Hepatocyte (in vitro differentiated cells): ENCODE measurements around the gene MAP9. TPM values are rescaled to one million over a fixed set of nuclear protein-coding genes. Genes with fewer than 3 reads are reported as not detected.

ENCODE experiments used
- DNase-seq: peaks from one replicate; pipeline ENCODE4 v3.0.0-alpha.2; 2016; ENCODE audit warnings: low spot score
- H2AFZ ChIP-seq: fragments of 200-600 bp; sonication (generic); 2 replicates; pipeline ENCODE4 v1.6.0; 2016; ENCODE audit warnings: antibody characterized with exemption, mild to moderate bottlenecking
- H3K27ac ChIP-seq: fragments of 200-600 bp; sonication (generic); 2 replicates; pipeline ENCODE4 v1.5.1; 2016; ENCODE audit warnings: mild to moderate bottlenecking
- H3K27me3 ChIP-seq: fragments of 200-600 bp; sonication (generic); 2 replicates; pipeline ENCODE4 v1.6.1; 2016
- H3K36me3 ChIP-seq: fragments of 200-600 bp; sonication (generic); replicated peaks from 2 replicates; pipeline ENCODE4 v1.5.1; 2016; ENCODE audit warnings: low read depth; ENCODE audit not compliant: insufficient read depth
- H3K4me1 ChIP-seq: fragments of 200-600 bp; sonication (generic); 2 replicates; pipeline ENCODE4 v1.5.1; 2016; ENCODE audit warnings: mild to moderate bottlenecking, moderate library complexity; ENCODE audit not compliant: insufficient read depth
- H3K4me2 ChIP-seq: fragments of 200-600 bp; sonication (generic); 2 replicates; pipeline ENCODE4 v1.6.0; 2016
- H3K4me3 ChIP-seq: fragments of 200-600 bp; sonication (generic); 2 replicates; pipeline ENCODE4 v1.5.1; 2016; ENCODE audit warnings: mild to moderate bottlenecking
- H3K79me2 ChIP-seq: fragments of 200-600 bp; sonication (generic); 2 replicates; pipeline ENCODE4 v1.6.0; 2017; ENCODE audit warnings: mild to moderate bottlenecking
- H3K9me2 ChIP-seq: fragments of 200-600 bp; sonication (generic); replicated peaks from 2 replicates; pipeline ENCODE4 v1.6.0; 2017; ENCODE audit warnings: mild to moderate bottlenecking; ENCODE audit not compliant: insufficient read depth
- H3K9me3 ChIP-seq: fragments of 200-600 bp; sonication (generic); 2 replicates; pipeline ENCODE4 v1.5.1; 2016; ENCODE audit warnings: low read depth, mild to moderate bottlenecking
- H4K20me1 ChIP-seq: fragments of 200-600 bp; sonication (generic); 2 replicates; pipeline ENCODE4 v1.6.0; 2016; ENCODE audit warnings: mild to moderate bottlenecking; ENCODE audit not compliant: insufficient read depth, poor library complexity, severe bottlenecking
- EZH2 ChIP-seq: fragments of 200-600 bp; sonication (generic); IDR thresholded peaks from 2 replicates; pipeline ENCODE4 v1.6.1; 2016; ENCODE audit warnings: antibody characterized with exemption, mild to moderate bottlenecking, borderline replicate concordance
- EZH2phosphoT487 ChIP-seq: fragments of 200-600 bp; sonication (generic); IDR thresholded peaks from one replicate; pipeline ENCODE4 v1.6.1; 2018; ENCODE audit warnings: antibody characterized with exemption, mild to moderate bottlenecking, low read depth, moderate library complexity; ENCODE audit not compliant: unreplicated experiment, severe bottlenecking
- WGBS: methylation state at CpG from one replicate; pipeline ENCODE4 v1.1.6; 2016; ENCODE audit warnings: low lambda C conversion rate; ENCODE audit errors: missing lambda C conversion rate; 5-methylcytosine and 5-hydroxymethylcytosine counted together
- polyA plus RNA-seq: library from polyadenylated mRNA; unstranded; fragments of >200 nt; fragmentation: Nextera tagmentation; extraction: Ambion mirVana; gene quantifications from 2 replicates; pipeline ENCODE4 v1.2.1, GENCODE V29; 2016
- total RNA-seq: library from RNA; depleted of rRNA; stranded (reverse); fragments of >200 nt; gene quantifications from 2 replicates; pipeline ENCODE4 v1.2.3, GENCODE V29; 2014
- TF ChIP-seq, protein P1 (sequence below): fragments of 200-600 bp; sonication (generic); IDR thresholded peaks from 2 replicates; pipeline ENCODE4 v1.5.1; 2016; ENCODE audit warnings: antibody characterized with exemption, mild to moderate bottlenecking; ENCODE audit not compliant: poor library complexity

Gene MAP9
- total and polyA plus RNA-seq, 2 experiments from 2014 or later = 26.7 to 27.6 TPM

GRCh38 chr4:155371432-155372043 lies 5.2 kb downstream of the MAP9 start:
- H3K36me3 ChIP-seq = no peaks in the 10 kb centered on the region
- no peaks in the 10 kb centered on the region for H3K9me3 ChIP-seq
- no peak overlapping the region for H2AFZ ChIP-seq
- H3K79me2 ChIP-seq = peaks cover 24% of the 10 kb centered on the region
- no peak for TF ChIP-seq EZH2
- TF ChIP-seq, protein P1, sequence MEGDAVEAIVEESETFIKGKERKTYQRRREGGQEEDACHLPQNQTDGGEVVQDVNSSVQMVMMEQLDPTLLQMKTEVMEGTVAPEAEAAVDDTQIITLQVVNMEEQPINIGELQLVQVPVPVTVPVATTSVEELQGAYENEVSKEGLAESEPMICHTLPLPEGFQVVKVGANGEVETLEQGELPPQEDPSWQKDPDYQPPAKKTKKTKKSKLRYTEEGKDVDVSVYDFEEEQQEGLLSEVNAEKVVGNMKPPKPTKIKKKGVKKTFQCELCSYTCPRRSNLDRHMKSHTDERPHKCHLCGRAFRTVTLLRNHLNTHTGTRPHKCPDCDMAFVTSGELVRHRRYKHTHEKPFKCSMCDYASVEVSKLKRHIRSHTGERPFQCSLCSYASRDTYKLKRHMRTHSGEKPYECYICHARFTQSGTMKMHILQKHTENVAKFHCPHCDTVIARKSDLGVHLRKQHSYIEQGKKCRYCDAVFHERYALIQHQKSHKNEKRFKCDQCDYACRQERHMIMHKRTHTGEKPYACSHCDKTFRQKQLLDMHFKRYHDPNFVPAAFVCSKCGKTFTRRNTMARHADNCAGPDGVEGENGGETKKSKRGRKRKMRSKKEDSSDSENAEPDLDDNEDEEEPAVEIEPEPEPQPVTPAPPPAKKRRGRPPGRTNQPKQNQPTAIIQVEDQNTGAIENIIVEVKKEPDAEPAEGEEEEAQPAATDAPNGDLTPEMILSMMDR = peak; percentile 75
- no peak overlapping the region for H3K27ac ChIP-seq
- peak; percentile 40 for DNase-seq
- no peak overlapping the region for H3K4me3 ChIP-seq
- WGBS = 38% methylated on average over 4 of the region's 4 CpGs
- no peaks in the 10 kb centered on the region for H3K27me3 ChIP-seq
- H3K4me2 ChIP-seq = no peak overlapping the region
- H3K9me2 ChIP-seq = no peaks in the 10 kb centered on the region
- H4K20me1 ChIP-seq = no peaks in the 10 kb centered on the region
- peaks cover 7% of the 10 kb centered on the region for H3K4me1 ChIP-seq

GRCh38 chr4:155367608-155368007 lies 9.2 kb downstream of the MAP9 start:
- H3K79me2 ChIP-seq = peaks cover 9% of the 10 kb centered on the region
- H3K9me3 ChIP-seq = no peaks in the 10 kb centered on the region
- H4K20me1 ChIP-seq = no peaks in the 10 kb centered on the region
- H3K9me2 ChIP-seq = no peaks in the 10 kb centered on the region
- no peak for DNase-seq
- H3K4me1 ChIP-seq = no peaks in the 10 kb centered on the region
- H3K36me3 ChIP-seq = no peaks in the 10 kb centered on the region
- TF ChIP-seq EZH2phosphoT487 (no peak), EZH2 (no peak)
- TF ChIP-seq, protein P1 = no peak
- H3K27me3 ChIP-seq = no peaks in the 10 kb centered on the region
- no peak overlapping the region for H3K4me2 ChIP-seq
- no peak overlapping the region for H2AFZ ChIP-seq
- 95% methylated on average over 2 of the region's 2 CpGs for WGBS
- H3K27ac ChIP-seq = no peak overlapping the region
- H3K4me3 ChIP-seq = no peak overlapping the region

GRCh38 chr4:155353923-155354540 lies 22.7 kb downstream of the MAP9 start:
- H3K36me3 ChIP-seq = no peaks in the 10 kb centered on the region
- H3K4me3 ChIP-seq = no peak overlapping the region
- H3K27ac ChIP-seq = no peak overlapping the region
- peak; percentile 81 for DNase-seq
- no peaks in the 10 kb centered on the region for H3K4me1 ChIP-seq
- H3K79me2 ChIP-seq = no peaks in the 10 kb centered on the region
- no peaks in the 10 kb centered on the region for H3K9me2 ChIP-seq
- WGBS = 38% methylated on average over 8 of the region's 8 CpGs
- no peaks in the 10 kb centered on the region for H3K9me3 ChIP-seq
- H2AFZ ChIP-seq = no peak overlapping the region
- H4K20me1 ChIP-seq = no peaks in the 10 kb centered on the region
- no peaks in the 10 kb centered on the region for H3K27me3 ChIP-seq
- TF ChIP-seq EZH2 = no peak
- TF ChIP-seq, protein P1 = peak; percentile 94
- H3K4me2 ChIP-seq = no peak overlapping the region
